G401.6 (cell line): ENCODE measurements around the gene CDKN1C.

Experiments used
- FAIRE-seq: peaks from 2 replicates; lab custom pipeline; 2012; peaks lifted over from hg19 to GRCh38; lab: Jason Lieb, UNC

CDKN1C gene

DNA sequence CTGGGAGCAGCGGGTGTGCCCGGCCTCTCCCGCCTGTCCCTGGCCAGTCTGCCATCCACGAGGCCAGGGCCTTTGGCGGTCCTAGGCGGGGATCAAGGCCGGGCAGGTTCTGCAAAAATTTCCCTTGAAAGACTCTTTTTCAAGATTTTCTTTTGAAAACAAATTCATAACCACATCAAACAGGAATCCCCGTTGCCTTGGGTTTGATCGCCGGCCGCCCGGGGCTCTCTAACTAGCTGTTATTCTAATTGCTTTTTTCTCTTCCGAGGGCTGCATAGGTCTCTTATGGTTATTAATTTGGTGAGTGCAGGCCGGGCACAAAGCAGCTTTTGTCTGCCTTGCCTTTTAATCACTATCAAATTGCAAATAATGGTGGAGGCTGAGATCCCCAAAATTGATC, 42.0 kb downstream of the CDKN1C start:
- no peak for FAIRE-seq

DNA sequence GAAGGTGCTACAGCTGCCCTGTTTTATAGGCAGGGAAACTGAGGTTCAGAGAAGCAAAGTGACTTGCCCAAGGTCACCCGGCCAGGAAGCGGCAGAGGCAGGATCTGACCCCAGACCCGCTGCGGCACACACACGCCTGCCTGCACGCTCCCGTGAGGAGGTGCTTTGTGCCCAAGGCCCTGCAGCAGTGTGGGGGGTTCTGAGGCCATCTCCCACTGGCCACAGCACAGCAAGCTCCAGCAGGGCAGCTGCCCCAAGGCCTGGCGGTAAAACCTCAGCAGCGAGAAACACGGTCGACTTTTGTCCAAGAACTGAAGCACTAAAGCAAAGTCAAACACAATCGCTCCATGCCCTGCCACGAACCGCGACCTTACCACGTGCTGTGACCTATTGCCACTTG, 42.7 kb downstream of the CDKN1C start:
- no peak for FAIRE-seq

DNA sequence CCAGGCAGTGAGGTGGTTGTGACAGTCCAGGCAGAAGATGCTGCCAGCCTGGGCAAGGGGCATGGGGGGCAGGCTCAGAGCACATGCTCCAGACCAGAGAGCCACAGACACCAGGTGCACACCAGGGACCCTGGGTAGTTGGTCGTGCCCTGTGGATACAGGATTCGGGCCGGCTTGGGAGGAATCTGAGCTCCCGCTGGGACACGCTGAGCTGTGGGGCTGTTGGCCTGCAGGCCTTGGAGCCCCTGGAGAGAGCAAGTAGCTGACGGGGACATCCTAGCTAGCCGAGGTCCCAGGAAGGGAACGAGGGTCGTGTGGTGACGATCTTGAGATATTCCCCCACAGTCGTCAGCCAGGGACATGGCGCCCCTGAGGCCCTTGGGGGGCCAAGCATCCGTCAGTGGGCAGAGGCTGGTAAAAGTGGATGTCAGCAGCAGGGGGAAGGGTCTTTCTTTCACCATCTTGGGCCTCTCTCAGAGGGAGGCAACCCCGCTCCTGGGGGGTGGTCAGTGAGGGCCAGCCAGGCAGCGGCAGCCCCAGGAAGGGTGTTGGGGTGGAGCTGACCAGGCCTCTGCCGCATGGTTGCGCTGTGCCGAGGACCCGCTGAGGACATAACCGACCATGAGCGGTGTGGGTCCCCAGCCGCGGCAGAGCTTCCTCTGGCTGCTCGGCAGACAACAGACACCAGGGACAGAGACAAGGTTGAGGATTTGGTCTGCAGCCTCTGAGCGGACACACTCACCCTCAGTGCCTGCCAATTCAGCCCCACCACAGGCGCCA, 44.0 kb downstream of the CDKN1C start:
- FAIRE-seq, result no peak

DNA sequence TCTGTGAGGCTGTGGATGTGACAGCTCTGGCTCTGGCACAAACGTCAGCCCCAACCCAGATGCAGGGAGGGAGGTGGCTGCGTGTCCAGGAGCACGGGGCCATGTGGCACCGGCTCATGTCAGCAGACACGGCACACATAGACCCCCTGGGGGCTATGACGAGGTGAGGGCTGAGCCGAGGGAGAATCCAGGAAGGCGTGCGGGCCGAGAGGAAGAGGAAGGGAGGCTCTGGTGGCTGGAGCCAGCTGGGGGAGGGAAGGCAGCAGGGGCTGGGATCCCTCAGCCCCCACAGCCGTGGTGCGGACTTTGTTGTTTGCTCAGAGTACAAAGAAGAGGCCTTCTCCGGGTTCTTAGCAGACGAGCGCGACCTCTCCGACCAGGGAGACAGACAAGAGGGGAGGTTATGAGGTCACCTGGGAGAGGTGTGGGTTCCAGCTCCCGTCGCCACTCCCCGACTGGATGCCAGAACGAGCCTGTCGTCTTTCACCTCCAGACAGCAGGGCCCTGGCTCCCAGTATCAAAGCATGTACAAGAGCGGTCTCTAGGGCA, 46.1 kb downstream of the CDKN1C start:
- FAIRE-seq, result no peak

DNA sequence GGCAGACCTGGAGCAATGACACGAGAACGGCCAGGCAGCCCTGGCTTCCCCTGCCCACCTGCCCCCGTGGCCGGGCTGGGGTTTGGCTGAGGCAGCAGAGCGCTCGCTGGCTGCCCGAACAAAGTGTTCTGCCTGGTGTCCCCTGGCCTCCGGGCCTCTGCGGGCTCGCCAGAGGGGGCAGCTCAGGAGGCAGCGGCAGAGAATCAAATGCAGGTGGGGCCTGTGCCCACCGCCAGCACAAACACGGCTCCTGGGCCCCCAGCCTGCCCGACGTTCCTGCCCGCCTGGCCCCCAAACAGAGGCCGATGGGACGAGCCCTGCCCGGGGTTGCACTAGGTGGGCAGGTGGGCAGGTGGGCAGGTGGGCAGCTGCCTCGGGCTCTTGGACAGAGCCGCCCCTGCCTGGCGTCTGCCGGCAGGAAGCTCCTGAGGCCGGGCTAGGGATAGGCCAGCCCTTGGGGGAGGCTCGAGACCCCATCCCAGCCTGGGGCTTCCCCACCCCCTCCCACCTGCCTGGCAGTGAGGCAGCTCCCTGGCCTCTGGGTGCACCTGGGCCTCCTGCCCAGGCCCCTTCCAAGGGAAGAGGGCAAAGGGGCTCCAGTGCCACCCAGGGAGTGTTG, 46.8 kb downstream of the CDKN1C start:
- FAIRE-seq, result no peak

DNA sequence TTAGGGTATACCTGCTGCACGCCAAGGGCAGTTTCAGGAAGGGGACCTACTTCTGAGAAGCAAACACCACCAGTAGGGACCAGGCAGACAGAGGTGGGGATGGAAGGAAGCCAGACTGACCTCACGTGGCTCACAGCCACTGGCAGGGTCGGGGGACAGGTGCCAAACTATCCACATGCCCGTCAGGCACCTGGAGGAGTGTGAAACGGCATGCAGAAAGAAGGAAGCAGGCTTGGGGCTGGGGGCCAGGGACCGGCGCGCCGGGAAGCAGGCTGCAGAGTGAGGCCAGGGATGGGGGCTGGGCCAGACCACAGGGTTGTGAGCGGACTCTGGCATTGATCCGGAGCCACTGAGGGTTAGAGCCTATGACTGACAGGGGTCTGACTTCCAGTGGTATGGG, 47.5 kb downstream of the CDKN1C start:
- FAIRE-seq, result no peak

DNA sequence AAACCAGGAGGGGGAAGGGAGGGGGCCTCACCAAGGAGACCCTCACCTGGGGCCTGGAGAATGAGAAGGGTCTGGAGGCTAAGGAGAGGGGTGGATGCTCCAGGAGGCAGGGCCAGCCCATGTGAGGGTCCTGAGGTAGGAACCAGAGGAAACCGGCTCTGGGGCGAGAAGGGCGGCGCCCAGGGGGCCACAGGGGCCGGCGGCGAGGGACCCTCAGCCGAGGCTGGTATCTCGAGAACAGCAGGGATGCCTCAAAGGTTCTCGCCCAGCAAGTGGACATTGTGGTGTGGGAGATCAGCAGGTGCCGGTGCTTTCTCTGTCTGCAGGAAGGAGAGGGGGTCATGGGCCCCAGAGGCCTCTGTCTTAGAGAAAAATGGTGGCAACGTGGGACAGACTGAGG, 47.9 kb downstream of the CDKN1C start:
- FAIRE-seq, result no peak

DNA sequence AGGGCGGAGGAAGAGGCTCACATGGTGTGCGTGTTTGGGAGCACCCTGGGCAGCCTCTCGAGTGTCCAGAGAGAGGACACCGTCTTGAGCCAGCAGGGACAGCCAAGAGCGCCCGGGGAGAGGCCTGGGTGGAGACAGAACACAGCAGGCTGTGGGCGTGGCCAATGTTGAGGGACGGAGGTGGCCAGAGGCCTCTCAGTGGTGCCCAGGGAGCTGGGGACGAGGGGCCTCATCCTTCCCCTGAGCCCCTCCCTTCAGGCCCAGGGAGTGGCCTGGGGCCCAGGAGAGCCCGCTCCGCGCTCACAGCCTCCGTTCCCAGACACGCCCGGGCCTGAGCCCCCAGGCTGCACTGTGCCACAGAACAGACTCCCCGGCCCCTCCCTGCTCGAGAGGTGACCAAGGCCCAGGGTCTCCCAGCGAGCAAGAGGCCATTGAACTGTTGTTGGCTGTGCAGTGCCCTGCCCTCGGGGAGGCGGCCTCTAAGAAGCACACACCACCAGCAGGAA, 48.4 kb downstream of the CDKN1C start:
- FAIRE-seq, result no peak

DNA sequence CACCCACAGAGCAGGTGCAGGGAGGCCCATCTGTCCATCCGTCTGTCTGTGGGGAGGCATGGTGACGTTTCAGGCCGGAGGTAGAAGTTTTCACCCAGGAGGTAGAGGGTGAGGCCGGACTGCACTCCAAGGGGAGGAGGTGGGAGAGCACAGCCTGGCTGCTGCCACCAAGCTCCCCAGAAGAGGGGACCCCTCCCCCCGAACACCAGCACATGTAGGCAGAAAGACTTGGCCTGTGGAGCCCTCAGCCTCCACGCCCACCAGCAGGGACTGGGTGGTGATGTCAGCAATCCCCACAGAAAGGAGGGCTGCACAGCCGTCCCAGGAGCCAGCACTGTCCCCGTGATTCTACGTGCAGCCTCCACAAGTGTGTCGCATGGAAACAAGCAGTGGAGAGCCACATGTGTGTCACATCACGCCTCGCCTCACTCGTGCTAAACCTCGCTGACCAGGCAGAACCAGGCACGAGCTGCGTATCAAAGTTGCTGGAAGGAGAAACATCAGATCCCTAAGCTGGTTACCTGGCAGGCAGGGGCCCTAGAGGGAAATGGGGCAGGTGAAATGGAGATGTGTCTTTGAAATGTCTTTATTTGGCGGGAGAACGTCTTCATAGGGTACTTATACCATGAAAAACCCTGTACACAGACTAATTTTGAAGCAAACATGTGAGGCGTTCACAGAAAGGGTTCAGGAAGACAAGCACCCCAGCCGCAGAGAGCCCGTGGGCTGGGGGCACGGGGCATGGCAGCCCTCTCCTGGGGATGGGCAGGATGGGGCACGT, 49.1 kb downstream of the CDKN1C start:
- no peak for FAIRE-seq

DNA sequence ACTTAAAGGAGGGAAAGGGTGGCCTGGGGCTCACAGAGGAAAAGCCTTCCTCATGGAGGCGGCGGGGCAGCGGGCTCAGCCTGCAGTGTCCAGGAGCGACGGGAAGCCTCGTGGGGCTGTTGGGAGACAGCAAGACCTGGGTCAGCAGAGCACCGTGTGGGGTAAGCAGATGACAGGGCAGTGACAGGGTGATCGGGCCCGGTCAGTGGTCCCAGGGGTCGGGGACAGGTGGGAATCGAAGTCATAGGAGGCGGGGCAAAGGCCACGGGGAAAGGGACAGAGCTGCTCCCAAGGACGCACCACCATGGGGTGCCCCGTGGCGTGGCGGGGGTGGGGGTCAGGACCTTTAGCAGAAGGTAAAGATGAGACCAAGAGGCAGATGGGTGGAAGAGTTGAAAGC, 49.8 kb downstream of the CDKN1C start:
- FAIRE-seq, result no peak

DNA sequence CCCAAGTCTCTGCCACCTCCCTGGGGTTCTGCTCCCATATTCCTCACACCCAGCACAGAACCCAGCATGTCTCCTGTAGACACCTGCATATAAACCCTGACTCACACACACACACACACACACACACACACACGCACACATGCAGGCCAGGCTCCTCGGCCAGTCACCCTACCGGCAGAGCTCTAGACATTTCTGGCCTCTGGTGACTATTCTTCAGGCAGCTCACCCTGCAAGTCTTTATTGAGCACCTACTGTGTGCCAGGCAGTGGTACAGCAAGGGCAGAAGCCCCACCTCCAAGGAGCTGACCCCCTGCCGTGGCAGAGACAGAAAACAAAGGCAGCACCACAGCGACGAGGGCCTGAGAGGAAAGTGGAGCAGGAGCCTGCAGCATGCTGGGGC, 50.3 kb downstream of the CDKN1C start:
- no peak for FAIRE-seq

DNA sequence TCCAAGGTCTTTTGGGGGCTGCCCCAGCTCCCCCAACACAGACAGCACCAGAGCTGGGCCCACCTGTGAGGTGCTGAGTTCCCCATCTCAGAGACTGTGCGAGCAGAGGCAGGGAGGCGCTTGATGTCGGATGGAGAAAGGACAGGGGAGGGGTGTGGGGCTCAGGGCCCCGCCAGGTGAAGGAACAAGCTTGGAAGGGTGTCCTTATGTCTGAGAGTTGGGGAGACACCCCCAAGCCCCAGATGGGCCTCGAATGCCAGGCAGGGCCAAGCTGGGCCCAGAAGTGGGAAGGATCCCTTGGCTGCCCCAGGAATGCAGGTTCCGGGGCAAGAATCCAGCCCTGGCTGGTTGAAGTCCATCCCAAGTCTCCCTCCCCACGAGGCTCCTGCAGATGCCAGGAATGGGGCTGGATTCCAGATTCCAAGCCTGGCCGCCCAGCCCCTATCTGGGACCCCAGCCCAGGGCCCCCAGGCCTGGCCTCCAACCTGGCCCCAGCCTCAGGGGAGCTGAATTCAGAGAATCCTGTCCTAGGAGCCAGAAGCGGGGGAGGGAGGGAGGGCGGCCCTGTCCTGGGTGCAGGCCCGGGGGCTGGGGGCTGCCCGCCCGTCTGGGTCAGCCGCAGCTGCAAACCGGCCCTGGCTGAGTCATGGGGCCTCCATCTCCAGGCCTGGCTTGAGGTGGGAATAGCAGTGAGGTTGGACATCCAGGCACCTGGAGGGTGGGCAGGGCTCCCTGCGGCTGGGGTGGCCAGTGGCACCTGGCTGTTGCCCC, 50.9 kb downstream of the CDKN1C start:
- no peak for FAIRE-seq

DNA sequence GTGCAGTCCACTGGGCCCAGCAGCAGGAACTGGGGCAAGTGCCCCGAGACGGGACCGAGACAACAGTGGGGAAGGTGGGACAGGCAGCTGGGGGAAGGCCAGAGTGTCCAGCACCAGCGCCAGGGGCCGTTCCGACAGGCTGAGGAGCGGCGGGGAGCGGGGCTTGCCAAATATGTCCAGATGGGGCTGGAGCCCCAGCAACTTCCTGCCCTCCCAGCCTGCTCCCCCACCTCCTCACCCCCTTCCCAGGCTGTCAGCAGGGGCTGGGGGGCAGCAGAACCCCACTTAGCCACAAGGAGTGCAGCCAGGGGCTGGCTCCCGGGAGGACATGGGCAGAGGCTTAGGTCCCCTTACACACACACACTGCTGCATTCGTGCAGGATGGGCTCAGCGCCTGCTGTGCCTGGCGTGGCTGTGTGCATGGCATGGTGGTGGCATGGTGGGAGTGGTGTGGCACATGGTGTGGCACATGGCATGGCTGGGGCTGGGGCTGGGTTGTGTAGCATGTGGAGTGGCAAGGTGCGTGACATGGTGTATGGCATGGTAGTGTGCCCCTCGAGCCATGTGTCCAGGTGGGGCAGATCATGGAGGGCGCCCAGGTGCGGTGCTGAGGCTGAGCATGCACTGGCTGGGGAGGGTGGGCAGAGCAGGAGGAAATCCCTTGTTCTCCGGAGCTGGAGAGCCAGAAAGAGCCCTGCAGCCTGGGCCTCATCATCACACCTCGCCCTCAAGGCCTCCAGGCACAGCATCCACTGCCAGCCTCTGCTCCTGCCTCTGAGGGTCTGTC, 51.7 kb downstream of the CDKN1C start:
- FAIRE-seq, result no peak
